Measurements from ENCODE around the gene C17orf114.

C17orf114 gene

DNA sequence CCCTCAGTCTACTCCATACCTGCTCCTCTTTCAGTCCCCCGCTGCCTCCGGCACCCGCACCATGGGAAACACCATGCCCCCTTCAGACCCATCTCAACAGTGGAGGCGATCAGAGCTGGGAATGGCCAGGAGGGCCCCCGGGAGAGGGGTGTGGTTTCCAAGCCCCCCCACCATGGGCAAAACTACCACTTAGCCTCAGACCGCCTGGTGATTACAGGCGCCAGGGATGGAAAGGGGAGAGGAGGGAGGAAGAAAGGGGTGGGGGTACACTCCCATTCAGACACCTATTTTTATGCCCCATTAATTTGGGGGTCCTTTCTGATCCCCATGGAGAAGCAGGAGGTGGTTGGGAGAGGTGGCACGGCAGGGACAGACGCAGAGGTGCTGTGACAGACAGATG is at the start of gene C17orf114:
Gene C17orf114 (minus strand): TSS at position 101 of the 400 bp plus-strand sequence.
- DNase-seq (ENCODE audit: low spot score in 2 of 2) = no peak
- WGBS, 2 donors = 75 to 79% methylated on average over 9 of the region's 9 CpGs
- peaks cover 0 to 16% (median under 1%) of the 10 kb centered on the region in 4 donors for H3K4me1 ChIP-seq
- no peaks in the 10 kb centered on the region for H3K27me3 ChIP-seq
- H3K9me3 ChIP-seq = no peaks in the 10 kb centered on the region
- H3K36me3 ChIP-seq = peaks cover 0 to 38% (median 0%) of the 10 kb centered on the region in 3 donors
- TF ChIP-seq EP300 (IDR thresholded peaks at IDR 0.05) (no peak), POLR2A (IDR thresholded peaks at IDR 0.05) (no peak)
- TF ChIP-seq, protein P1, sequence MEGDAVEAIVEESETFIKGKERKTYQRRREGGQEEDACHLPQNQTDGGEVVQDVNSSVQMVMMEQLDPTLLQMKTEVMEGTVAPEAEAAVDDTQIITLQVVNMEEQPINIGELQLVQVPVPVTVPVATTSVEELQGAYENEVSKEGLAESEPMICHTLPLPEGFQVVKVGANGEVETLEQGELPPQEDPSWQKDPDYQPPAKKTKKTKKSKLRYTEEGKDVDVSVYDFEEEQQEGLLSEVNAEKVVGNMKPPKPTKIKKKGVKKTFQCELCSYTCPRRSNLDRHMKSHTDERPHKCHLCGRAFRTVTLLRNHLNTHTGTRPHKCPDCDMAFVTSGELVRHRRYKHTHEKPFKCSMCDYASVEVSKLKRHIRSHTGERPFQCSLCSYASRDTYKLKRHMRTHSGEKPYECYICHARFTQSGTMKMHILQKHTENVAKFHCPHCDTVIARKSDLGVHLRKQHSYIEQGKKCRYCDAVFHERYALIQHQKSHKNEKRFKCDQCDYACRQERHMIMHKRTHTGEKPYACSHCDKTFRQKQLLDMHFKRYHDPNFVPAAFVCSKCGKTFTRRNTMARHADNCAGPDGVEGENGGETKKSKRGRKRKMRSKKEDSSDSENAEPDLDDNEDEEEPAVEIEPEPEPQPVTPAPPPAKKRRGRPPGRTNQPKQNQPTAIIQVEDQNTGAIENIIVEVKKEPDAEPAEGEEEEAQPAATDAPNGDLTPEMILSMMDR (IDR thresholded peaks at IDR 0.05) = no peak
- no peak within 1 kb of the TSS for H3K27ac ChIP-seq
- no peak within 1 kb of the TSS for H3K4me3 ChIP-seq

- DNase-seq (ENCODE audit: low spot score in 2 of 2) = no peak
- no peaks in the 10 kb centered on the region for H3K27me3 ChIP-seq
- no peaks in the 10 kb centered on the region for H3K36me3 ChIP-seq
- H3K4me1 ChIP-seq = peaks cover 0 to 76% (median 6%) of the 10 kb centered on the region in 4 donors
- WGBS, 2 donors = 85 to 91% methylated on average over 3 of the region's 3 CpGs
- H3K4me3 ChIP-seq = no peak overlapping the region
- H3K9me3 ChIP-seq = no peaks in the 10 kb centered on the region
- TF ChIP-seq EP300 (IDR thresholded peaks at IDR 0.05) (no peak), POLR2A (IDR thresholded peaks at IDR 0.05) (no peak)
- TF ChIP-seq, protein P1 (IDR thresholded peaks at IDR 0.05) = no peak
- peak overlapping the region in 2 of 4 donors; percentile 29 to 37 for H3K27ac ChIP-seq
Observed at GRCh38 chr17:4851084-4851483, 49.0 kb upstream of the C17orf114 start.

DNA sequence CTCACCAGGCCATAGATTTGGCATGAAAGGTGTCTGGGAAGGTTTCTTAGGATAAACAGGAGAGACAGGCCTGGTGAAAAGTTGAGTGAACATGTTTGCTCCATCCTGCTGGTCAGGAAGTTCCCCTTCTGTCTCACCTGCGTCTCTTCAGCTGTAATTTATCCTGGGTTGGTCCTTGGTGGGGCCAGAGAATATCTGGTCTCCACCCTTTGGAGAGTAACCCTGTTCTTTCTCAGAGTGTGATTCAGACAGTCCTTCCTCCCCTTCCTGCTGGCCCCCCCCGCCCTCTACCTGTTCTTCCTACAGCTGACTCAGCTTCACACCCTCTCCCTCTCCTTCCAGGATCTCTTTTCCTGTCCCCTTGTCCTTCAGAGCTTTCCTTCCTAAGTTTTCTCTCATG is 48.1 kb upstream of the C17orf114 start:
- no peak for DNase-seq (ENCODE audit: low spot score in 2 of 2)
- Histone ChIP-seq H3K9me3 (no peaks in the 10 kb centered on the region), H3K27ac (peak overlapping the region in 3 of 4 donors; percentile 29 to 37 (median 30)), H3K4me1 (peaks cover 0 to 79% (median 7%) of the 10 kb centered on the region in 4 donors), H3K4me3 (no peak overlapping the region), H3K36me3 (no peaks in the 10 kb centered on the region), H3K27me3 (no peaks in the 10 kb centered on the region)
- no peak for TF ChIP-seq POLR2A (IDR thresholded peaks at IDR 0.05)
- TF ChIP-seq, protein P1 (IDR thresholded peaks at IDR 0.05) = no peak
- TF ChIP-seq EP300 (IDR thresholded peaks at IDR 0.05) = no peak
- WGBS, 2 donors = 81 to 91% methylated on average over 2 of the region's 2 CpGs

DNA sequence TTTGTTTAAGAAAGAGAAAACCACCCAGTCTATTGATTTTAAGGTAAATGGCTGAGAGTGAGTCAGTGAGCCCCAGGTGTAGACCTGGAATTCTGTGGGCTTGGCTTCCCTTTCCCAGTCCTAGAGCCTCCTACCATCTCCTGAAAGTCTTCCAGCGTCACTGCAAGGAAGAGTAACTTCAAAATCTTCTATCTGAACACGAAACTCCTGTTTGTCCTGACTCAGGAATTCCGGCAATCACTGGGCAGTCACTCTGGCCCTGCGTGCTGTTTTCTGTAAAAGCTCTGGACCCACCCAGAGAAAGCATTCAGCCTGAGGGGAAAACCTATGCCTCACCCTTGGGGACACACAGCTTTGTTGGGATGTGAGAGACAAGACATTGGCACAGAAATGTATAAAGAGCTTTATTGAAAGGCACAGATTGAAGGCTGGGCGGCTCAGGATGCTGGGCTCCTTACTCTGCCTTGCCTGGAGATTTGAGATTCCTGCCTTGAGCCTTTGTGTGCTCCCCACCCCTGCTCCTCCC is 46.9 kb upstream of the C17orf114 start:
- Histone ChIP-seq H3K4me1 (peaks cover 0 to 82% (median 8%) of the 10 kb centered on the region in 4 donors), H3K27me3 (no peaks in the 10 kb centered on the region), H3K36me3 (no peaks in the 10 kb centered on the region), H3K4me3 (no peak overlapping the region), H3K27ac (peak overlapping the region in 2 of 4 donors; percentile 32 to 63), H3K9me3 (no peaks in the 10 kb centered on the region)
- WGBS, 2 donors = 53 to 58% methylated on average over 5 of the region's 5 CpGs
- no peak for DNase-seq (ENCODE audit: low spot score in 2 of 2)
- peak in 1 of 2 donors; percentile 14 for TF ChIP-seq EP300 (IDR thresholded peaks at IDR 0.05)
- TF ChIP-seq, protein P1 (IDR thresholded peaks at IDR 0.05) = no peak

- 83 to 89% methylated on average over 13 of the region's 13 CpGs for WGBS, 2 donors
- TF ChIP-seq, protein P1 (IDR thresholded peaks at IDR 0.05) = no peak
- no peak for TF ChIP-seq POLR2A (IDR thresholded peaks at IDR 0.05)
- no peak for TF ChIP-seq EP300 (IDR thresholded peaks at IDR 0.05)
Observed at GRCh38 chr17:4846635-4847390, 44.7 kb upstream of the C17orf114 start.

More at GRCh38 chr17:4846635-4847390, 44.7 kb upstream of the C17orf114 start:
- no peak for DNase-seq (ENCODE audit: low spot score in 2 of 2)
- Histone ChIP-seq H3K27me3 (no peaks in the 10 kb centered on the region), H3K4me1 (peaks cover 0 to 97% (median 12%) of the 10 kb centered on the region in 4 donors), H3K27ac (peak overlapping the region in 1 of 4 donors; percentile 79), H3K4me3 (no peak overlapping the region), H3K9me3 (no peaks in the 10 kb centered on the region), H3K36me3 (no peaks in the 10 kb centered on the region)

Measured in tibial nerve (tissue), 4 donors.